ENCODE measurements around the gene TERB2.
"Not testable (repeated sequence)": the region's sequence is repeated elsewhere in the genome, so short reads cannot be mapped to it uniquely, and the experiment has no call there.

TERB2 gene, protein sequence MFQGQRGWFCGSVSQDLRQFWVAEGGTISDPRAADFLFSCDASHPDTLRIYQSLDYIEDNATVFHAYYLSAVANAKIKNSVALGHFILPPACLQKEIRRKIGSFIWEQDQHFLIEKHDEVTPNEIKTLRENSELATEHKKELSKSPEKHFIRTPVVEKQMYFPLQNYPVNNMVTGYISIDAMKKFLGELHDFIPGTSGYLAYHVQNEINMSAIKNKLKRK

DNA sequence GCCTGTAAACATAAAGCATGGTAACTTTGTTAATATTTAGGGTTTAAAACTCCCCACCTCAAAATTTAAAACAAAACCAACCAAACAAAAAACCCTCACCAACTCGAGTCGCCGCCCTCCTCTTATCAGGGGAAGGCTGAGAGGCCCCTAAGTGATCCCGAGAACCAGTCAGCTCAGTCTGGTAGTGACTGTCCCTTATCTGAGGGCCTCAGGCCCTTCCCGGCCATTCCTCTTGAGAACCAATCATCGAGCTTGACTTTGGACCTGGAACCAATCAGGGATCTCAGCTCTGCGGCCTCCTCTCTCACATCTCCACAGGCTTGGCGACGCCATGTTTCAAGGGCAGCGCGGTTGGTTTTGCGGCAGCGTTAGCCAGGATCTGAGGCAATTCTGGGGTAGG lies at the start of gene TERB2:
TSS of gene TERB2 (plus strand) at position 300 of the 400 bp plus-strand sequence. CDS start at position 332, 32 bp downstream.
- DNase-seq (ENCODE audit: low read depth), result no peak

DNA sequence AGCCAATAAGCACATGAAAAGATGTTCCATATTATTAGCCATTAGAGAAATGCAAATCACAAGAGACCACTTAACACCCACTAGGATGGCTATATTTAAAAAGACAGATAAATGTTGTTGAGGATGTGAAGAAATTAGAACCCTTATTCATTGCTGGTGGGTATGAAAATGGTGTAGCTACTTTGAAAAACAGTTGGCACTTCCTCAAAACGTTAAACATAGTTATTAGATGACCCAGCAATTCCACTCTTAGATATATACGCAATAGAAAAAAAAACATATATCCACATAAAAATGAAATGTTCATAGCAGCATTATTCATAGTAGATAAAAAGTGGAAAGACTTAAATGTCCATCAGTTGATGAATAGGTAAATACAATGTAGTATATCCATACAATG lies 47.1 kb upstream of the TERB2 start:
- DNase-seq (ENCODE audit: low read depth), result no peak

DNA sequence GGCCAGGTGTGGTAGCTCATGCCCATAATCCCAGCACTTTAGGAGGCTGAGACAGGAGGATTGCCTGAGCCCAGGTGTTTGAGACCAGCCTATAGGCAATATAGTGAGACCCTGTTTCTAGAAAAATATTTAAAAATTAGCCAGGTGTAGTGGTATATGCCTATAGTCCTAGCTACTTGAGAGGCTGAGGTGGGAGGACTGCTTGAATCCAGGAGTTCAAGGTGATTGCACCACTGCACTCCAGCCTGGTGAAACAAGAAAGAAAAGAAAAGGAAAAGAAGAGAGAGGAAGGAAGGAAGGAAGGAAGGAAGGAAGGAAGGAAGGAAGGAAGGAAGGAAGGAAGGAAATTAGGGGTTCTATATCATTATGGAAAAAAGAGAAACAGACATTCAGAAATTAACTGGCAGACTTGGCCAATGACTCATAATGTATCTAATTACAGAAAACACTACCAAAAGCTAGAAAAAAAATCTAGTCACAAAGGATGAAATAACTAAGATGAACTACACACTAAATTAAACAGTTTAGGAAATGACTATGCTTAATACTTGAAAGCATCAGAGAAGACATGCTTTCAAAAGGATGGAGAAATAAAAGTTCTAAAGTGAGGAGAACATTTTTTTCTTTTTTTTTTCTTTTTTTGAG lies 45.4 kb upstream of the TERB2 start:
- DNase-seq (ENCODE audit: low read depth), result no peak

DNA sequence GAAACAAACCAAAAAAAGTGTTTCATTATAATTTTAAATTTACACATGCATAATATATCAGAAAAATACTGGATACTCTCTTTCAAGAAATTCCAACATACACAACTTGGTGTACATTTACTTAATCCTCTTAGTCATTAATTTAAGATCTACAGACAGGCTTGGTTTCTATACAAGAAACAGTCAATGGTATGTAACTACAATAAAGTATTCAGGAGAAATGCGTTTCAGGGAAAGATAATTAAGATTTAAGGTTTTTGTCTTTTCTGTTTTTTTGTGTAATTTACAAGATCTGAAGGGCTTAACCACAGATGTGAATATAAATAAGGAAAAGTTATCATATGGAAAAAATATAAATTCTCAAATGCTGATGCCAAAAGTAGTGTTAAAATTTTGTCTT lies 44.3 kb upstream of the TERB2 start:
- not testable (repeated sequence) for DNase-seq (ENCODE audit: low read depth)

DNA sequence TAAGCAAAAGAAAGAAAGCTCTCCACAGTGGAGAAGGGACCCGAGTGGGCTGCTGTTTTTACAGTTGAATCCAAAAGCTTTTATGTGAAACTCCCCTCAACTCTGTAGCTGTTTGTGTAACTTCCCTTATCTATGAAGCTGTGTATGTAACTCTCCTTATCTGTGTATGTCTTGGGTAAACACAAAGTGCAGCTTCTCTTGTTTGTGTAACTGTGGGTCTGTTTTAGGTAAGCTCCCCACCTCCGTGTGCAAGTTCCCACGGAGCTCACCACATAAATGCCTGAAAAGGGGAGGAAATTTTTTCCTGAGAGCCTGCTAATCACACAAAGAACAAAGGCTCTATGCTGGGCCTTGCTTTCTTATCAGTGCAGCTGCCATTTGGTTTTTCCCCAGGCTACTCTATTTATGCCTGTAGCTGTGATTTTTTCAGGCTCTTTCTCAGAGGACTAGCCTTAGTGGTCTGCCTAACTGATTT lies 43.5 kb upstream of the TERB2 start:
- not testable (repeated sequence) for DNase-seq (ENCODE audit: low read depth)

DNA sequence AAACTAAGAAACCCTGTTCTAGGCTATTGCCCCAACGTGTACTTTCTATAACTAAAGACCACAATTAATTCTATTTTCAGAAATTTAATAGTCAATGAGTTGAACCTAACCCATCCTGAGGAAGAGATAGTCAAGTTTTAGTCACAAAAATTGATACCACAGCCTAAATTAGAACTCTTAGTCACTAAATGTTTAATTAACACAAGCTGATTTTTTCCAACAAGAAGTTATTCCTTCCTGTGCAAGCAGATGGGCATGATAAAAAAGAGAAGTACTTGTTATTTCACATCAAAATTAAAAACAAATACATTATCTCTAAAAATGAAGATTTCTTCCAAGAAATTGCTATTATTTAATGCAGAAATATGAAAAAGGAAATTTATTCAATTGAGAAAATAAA lies 38.4 kb upstream of the TERB2 start:
- no peak for DNase-seq (ENCODE audit: low read depth)

DNA sequence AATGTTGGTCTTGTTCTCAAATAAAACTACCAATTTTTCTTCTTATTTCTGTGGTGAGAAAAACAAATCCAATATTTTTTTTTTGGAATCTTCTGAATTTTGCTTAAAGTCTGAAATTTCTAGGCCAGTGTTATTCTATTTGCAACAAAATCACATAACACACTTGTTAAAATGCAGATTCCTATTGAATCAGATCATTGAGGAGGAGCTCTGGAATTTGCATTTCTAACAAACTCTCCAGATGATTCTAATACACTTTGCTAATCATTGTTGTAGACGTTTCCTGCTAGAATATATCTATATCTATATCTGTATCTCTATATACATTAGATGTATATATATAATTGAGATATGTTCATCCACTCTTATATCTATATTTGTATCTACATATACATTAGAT lies 27.8 kb upstream of the TERB2 start:
- not testable (repeated sequence) for DNase-seq (ENCODE audit: low read depth)

DNA sequence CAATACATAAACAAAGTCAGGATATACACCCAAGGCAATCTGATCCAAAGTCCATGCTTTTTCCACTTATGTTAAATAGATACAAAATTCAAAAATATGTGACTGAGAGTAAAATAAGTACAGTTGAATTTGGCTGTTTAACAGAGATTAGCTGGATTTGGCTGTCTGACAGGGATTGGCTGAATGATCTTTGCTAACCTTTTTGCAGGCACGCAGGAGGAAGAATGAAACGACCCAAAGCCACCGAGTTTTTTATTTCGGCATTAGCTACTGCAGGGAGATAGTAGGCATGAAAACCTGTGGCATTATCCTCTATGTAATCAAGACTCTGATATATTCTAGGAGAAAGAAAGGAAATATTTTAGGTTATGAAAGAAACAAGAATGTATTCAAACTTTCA lies 26.2 kb upstream of the TERB2 start:
- DNase-seq (ENCODE audit: low read depth), result not testable (repeated sequence)

DNA sequence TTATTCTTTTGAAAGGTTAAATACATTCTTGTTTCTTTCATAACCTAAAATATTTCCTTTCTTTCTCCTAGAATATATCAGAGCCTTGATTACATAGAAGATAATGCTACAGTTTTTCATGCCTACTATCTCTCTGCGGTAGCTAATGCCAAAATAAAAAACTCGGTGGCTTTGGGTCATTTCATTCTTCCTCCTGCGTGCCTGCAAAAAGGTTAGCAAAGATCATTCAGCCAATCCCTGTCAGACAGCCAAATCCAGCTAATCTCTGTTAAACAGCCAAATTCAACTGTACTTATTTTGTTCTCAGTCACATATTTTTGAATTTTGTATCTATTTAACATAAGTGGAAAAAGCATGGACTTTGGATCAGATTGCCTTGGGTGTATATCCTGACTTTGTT lies 1.8 kb downstream of the TERB2 start:
- DNase-seq (ENCODE audit: low read depth), result not testable (repeated sequence)

DNA sequence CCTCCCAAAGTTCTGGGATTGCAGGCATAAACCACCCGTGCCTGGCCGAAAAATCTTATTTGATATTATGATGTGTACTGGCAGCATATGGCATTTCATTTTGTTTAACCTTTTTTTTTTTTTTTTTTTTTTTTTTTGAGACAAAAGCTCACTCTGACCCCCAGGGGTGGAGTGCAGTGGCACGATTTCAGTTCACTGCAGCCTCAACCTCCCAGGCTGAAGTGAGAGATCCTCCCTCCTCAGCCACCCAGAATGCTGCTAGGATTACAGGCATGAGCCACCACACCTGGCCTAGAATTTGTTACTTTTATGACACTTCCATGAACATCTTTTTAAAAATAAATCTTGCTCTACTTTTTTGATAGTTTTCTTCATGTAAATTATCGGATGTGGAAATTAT lies 12.0 kb downstream of the TERB2 start:
- DNase-seq (ENCODE audit: low read depth), result no peak

DNA sequence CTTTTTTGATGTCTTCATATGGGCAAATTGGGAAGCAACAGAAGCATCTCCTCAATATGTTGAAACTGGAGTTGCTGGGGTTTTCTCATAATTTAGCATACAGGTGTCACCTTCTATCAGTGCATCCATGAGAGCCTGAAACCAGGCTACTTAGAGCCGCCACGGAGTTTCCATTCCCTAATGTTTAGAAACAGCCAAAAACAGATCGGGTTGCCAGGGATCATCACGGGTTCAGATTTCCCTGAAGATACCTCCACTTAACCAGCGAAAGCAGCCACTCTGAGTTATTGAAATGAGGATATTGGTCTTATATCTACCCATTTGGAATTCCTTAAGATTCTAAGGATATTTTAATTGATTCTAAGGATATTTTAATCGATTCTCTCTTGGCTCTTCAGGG lies 14.5 kb downstream of the TERB2 start:
- DNase-seq (ENCODE audit: low read depth), result no peak

DNA sequence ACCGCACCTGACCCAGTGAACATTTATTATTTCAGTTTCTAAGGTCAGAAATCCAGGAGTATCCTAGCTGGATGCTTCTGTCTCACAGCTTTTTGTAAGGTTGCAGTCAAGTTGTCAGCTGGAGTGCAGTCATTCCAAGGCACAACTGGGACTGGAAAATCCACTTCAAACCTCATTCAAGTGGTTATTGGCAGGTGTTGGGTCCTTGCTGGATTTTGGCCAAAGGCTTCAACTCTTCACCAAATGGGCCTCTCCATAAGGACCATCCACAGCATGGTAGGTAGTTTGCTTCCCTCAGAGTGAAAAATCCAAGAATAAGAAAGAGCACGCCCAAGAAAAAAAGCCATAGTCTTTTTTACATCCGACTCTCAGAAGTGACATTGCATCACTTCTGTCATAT lies 19.7 kb downstream of the TERB2 start:
- DNase-seq (ENCODE audit: low read depth), result not testable (repeated sequence)

DNA sequence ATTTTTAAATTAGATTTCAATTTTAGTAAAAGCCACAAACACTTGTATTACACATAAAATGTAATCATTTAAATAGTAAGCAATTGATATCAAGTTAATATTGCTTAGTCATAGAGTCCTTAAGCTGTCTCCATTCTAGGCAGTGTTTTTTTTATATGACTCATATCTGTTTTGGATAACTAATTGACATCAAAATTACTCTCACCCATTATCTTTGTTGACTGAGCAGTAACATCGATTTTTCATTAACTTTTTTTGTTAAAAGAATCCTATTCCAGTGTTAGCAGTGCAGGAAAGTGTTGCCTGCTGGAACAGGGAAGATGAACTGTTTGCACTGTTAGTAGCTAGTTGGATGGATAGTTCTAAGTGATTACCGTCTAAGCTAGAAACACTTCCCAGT lies 21.3 kb downstream of the TERB2 start:
- not testable (repeated sequence) for DNase-seq (ENCODE audit: low read depth)

DNA sequence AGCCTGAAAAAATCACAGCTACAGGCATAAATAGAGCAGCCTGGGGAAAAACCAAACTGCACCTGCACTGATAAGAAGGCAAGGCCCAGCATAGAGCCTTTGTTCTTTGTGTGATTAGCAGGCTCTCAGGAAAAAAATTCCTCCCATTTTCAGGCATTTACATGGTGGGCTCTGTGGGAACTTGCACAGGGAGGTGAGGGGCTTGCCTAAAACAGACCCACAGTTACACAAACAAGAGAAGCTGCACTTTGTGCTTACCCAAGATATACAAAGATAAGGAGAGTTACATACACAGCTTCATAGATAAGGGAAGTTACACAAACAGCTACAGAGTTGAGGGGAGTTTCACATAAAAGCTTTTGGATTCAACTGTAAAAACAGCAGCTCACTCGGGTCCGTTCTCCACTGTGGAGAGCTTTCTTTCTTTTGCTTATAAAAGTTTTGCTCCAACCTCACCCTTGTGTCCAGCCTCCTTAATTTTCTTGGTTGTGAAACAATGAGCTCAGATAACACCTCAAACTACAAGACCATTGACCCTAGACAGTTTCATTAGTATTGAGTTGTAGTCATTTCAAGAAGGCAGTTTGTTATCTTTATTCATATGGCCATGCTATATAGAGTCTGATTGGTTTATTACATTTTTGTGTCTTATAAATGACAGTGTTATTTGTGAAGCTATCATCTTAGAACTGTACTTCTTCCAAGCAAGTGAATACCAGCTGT lies 23.3 kb downstream of the TERB2 start:
- not testable (repeated sequence) for DNase-seq (ENCODE audit: low read depth)

DNA sequence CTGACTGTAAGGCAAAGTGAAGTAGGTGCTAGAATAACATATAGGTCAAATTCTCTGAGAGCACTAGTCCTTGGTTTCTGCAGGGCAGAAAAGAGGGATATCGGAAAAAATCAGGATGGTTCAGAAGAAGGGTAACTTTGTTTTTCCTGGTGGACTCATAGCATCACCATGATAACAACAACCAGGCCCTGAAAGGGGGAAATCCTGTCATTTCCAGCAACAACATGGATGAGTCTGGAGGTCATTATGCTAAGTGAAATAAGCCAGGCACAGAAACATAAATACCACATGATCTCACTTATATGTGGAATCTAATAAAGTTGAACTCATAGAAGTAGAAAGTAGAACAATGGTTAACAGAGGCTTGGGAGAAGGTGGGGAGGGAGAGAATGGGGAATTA lies 27.7 kb downstream of the TERB2 start:
- DNase-seq (ENCODE audit: low read depth), result not testable (repeated sequence)

DNA sequence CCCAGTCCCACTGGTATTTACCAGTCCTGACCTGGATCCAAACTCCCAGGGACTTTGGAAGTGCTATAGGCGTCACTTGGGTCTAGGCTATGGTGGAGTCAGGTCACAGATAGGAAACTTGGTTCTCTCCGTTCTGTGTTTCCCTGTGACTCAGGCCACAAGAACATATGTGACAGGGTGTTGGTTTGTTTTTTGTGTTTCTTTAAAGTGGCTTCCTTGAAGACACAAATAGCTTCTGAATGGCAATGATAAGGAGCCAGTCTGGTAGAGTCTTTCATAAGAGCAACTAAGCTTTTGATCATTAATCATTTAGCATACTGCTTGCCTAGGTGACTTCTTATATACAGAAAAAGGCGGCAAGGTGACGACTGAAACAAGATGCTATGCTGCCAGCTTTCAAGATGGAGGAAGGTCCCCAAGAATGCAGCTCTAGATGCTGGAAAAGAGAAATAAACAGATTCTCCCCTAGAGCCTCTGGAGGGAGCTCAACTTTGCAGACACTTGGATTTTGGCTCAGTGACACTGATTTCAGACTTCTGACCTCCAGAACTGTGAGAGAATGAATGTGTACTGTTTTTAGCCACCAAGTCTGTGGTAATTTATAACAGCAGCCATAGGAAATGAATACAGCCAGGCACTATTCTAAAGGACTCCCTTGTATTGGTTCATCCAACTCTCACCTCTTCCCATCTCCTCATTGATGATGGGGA lies 30.0 kb downstream of the TERB2 start:
- DNase-seq (ENCODE audit: low read depth), result not testable (repeated sequence)

DNA sequence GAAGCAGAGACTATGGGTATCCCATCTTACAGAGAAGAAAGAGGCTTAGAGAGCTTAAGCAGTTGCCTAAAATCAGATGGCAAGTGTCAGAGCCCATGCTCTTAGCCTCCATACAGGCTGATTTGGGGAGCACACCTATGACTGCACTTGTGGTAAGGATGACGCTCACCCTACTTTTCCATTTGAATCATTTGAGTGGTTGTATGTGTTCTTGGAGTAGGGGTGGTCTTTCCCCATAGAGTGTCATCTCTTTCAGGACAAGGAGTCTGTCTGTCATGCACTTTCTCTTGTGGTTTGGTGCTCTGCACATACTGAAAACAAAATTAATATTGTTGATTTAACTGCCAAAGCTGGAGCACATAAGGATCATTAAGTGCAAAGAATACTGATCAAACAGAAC lies 31.2 kb downstream of the TERB2 start:
- DNase-seq (ENCODE audit: low read depth), result not testable (repeated sequence)

DNA sequence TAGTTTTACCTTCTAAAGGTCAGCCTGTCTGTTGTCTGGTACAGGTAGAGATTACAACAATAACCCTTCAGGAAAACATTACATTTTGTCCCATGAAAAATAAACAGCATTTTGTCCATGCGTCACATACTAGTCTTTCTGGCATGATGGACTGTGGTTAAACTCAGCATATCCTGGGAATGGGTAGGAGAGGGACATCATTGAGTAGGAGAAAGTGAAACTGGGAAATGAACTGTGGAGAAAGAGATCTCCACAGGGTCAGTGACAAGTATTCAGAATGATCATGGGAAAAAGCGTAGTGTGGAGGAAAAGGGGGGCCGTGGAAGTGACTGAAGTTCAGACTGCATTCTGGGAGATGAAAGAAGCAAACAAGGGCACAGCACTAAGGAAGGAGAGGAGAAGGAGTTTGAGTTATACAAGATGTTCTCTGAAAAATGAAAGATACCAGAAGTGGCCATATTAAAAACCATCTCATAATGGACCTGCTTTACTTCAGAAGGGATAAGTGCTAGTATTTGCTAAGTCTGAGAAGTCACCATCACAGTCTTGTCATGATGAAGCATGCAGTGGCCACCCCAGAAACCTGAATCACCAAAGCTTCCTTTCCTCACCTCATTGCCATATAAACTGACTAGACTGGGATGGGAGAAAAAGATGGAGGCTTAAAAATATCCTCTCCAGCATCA lies 31.8 kb downstream of the TERB2 start:
- DNase-seq (ENCODE audit: low read depth), result not testable (repeated sequence)

DNA sequence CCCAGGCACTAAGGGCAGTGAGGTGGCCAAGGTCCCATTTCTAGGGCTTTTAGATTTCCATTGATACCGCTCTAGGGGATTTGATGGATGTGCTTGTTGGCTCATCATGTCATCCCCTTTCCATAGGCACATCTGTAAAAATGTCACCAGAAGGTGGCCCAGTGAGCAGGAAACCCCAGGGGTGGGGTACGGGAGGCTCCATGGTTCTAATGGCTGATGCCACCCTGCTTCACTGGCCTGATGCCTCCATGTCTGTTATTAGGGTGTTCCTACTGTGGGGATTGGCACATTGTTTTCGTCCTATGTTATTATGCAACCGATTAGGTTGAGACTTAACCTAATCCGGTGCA lies 32.4 kb downstream of the TERB2 start:
- DNase-seq (ENCODE audit: low read depth), result not testable (repeated sequence)

DNA sequence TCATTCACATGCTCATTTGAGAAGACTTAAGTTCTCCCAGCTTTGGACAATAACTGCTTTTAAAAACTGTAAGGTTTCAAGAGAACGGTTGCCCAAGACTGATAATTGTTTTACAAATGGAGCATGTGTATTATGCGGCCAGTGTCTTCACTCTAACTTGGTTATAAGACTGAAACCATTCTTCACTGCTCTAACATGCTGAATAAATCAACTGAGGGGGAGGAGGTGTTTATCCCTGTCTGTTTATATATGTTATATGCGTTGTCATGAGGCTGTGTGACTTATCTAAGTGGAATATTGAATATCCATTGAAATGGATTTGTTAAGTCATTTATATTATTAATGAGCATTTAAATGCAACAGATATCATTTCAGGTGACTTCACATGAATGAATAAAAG lies 41.1 kb downstream of the TERB2 start:
- not testable (repeated sequence) for DNase-seq (ENCODE audit: low read depth)

DNA sequence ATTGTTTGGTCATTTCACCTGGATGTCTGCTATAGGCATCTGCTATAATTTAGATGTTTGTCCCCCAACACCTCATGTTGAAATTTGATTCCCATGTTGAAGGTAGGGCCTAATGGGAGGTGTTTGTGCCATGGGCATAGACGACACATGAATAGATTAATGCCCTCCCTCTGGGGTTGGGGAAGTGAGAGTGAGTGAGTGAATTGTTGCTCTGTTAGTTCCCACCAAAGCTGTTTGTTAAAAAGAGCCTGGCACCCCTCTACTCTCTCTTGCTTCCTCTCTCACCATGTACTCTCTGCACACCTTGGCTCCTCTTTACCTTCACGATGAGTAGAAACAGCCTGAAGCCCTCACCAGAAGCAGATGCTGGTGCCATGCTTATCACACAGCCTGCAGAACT lies 42.6 kb downstream of the TERB2 start:
- DNase-seq (ENCODE audit: low read depth), result no peak

DNA sequence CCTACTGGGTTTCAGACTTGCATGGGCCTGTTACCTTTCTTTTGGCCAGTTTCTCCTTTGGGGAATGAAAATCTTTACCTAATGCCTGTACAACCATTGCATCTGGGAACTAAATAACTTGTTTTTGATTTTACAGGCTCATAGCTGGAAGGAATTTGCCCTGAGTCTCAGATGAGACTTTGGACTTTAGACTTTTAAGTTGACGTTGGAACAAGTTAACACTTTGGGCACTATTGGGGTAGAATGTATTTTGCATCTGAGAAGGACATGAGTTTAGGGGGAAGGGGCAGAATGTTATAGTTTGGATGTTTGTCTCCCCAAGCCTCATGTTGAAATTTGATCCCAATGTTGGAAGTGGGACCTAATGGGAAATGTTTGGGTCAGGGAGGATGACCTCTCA lies 44.7 kb downstream of the TERB2 start:
- DNase-seq (ENCODE audit: low read depth), result not testable (repeated sequence)

Measured in stromal cell of bone marrow (primary cell).